Glomerular endothelial cell (primary cell): ENCODE measurements around the gene GPRC5D. TPM values are rescaled to one million over a fixed set of nuclear protein-coding genes. Genes with fewer than 3 reads are reported as not detected.

Experiments used
- DNase-seq: peaks from one replicate; pipeline ENCODE4 v3.0.0-alpha.2; 2011; ENCODE audit warnings: low read depth, low spot score; ENCODE audit errors: extremely low read depth
- total RNA-seq: library from RNA; depleted of rRNA; stranded (reverse); fragments of >200 nt; gene quantifications from 2 replicates; pipeline ENCODE4 v1.2.3, GENCODE V29; 2015

The GPRC5D gene
- total RNA-seq, 1 donor from 2014 or later: not detected

- DNase-seq: no peak
Observed at GRCh38 chr12:12909228-12909994, 42.6 kb downstream of the GPRC5D start.

GRCh38 chr12:12908711-12909110 lies 43.3 kb downstream of the GPRC5D start:
- DNase-seq: no peak

- DNase-seq: no peak
Observed at GRCh38 chr12:12908252-12908651, 43.7 kb downstream of the GPRC5D start.

- no peak for DNase-seq
Observed at GRCh38 chr12:12907552-12907951, 44.4 kb downstream of the GPRC5D start.

- DNase-seq: no peak
Observed at GRCh38 chr12:12903642-12904609, 48.0 kb downstream of the GPRC5D start.

GRCh38 chr12:12902036-12902435 lies 49.9 kb downstream of the GPRC5D start:
- no peak for DNase-seq

GRCh38 chr12:12901158-12901791 lies 50.7 kb downstream of the GPRC5D start:
- no peak for DNase-seq

- DNase-seq: no peak
Observed at GRCh38 chr12:12900786-12901157, 51.2 kb downstream of the GPRC5D start.

- DNase-seq: no peak
Observed at GRCh38 chr12:12899530-12900380, 52.2 kb downstream of the GPRC5D start.

GRCh38 chr12:12898911-12899511 lies 53.0 kb downstream of the GPRC5D start:
- no peak for DNase-seq

GRCh38 chr12:12898136-12898717 lies 53.7 kb downstream of the GPRC5D start:
- DNase-seq: no peak

- no peak for DNase-seq
Observed at GRCh38 chr12:12897302-12897701, 54.7 kb downstream of the GPRC5D start.

- no peak for DNase-seq
Observed at GRCh38 chr12:12896260-12896659, 55.7 kb downstream of the GPRC5D start.

GRCh38 chr12:12893438-12893837 lies 58.5 kb downstream of the GPRC5D start:
- DNase-seq: no peak

- DNase-seq: no peak
Observed at GRCh38 chr12:12892681-12893141, 59.3 kb downstream of the GPRC5D start.

- DNase-seq: no peak
Observed at GRCh38 chr12:12891881-12892355, 60.1 kb downstream of the GPRC5D start.

- no peak for DNase-seq
Observed at GRCh38 chr12:12891080-12891880, 60.7 kb downstream of the GPRC5D start, which contains the start of gene GPRC5A. Gene GPRC5A, plus strand, starts transcription at chr12:12891562. Its CDS starts 16,688 bp downstream, at chr12:12908250.
